Measurements from ENCODE around the gene TMBIM6. TPM values are rescaled to one million over a fixed set of nuclear protein-coding genes. Genes with fewer than 3 reads are reported as not detected.
A peak's percentile ranks its signal among the peaks of the same experiment; 100 is the strongest.

The TMBIM6 gene
- total and polyA plus RNA-seq, 9 of the 15 experiments (the other 6 are each of a cell fraction or from before 2014, with no cell fraction given), result 147 to 1,288 (median 352) TPM

- TF ChIP-seq ZBTB40 (IDR thresholded peaks at IDR 0.05) (no peak), ZBTB40 (CRISPR knock-in tag; IDR thresholded peaks at IDR 0.05) (no peak), YY1 (IDR thresholded peaks at IDR 0.05; ENCODE audit: borderline replicate concordance in 1 of 3, control insufficient read depth in 1 of 3, extremely low read depth in 1 of 3, insufficient read depth in 3 of 3, insufficient read length in 1 of 3, insufficient replicate concordance in 2 of 3, low read depth in 1 of 3, low read length in 2 of 3) (peak in 1 of 3 experiments; percentile 33), SMARCA5 (IDR thresholded peaks at IDR 0.05) (no peak), CHAMP1 (IDR thresholded peaks at IDR 0.05) (no peak), ZNF384 (IDR thresholded peaks at IDR 0.05; ENCODE audit: low read depth, low read length) (no peak), NR3C1 (CRISPR knock-in tag; IDR thresholded peaks at IDR 0.05) (0 out of 2 replicates have a peak, but pooled peaks have one; percentile 3), ARID4B (CRISPR knock-in tag; IDR thresholded peaks at IDR 0.05) (no peak), WHSC1 (IDR thresholded peaks at IDR 0.05; ENCODE audit: low read length) (no peak)
Observed at GRCh38 chr12:49706351-49707127, 34.8 kb upstream of the TMBIM6 start (continued).

All from K562 (cell line).